ENCODE results near the gene POGLUT2. TPM values are rescaled to one million over a fixed set of nuclear protein-coding genes. Genes with fewer than 3 reads are reported as not detected.

Gene POGLUT2
- total and polyA plus RNA-seq, 2 experiments from 2014 or later: 15.7 to 23.1 TPM

Other genes starting within 250 kb of the POGLUT2 start
- 30.6 and 32.0 TPM in 2 replicates for gene TPP2, start 202.0 kb downstream of the POGLUT2 start, total RNA-seq
- gene TPP2, start 202.0 kb downstream of the POGLUT2 start, polyA plus RNA-seq: 19.3 and 20.7 TPM in 2 replicates
- not detected in 2 replicates for gene METTL21C, start 103.9 kb downstream of the POGLUT2 start, total RNA-seq
- not detected in 2 replicates for gene METTL21C, start 103.9 kb downstream of the POGLUT2 start, polyA plus RNA-seq
- gene TEX30, start 25.2 kb downstream of the POGLUT2 start, total RNA-seq: 4.9 and 5.2 TPM in 2 replicates
- 10.8 and 13.5 TPM in 2 replicates for gene TEX30, start 25.2 kb downstream of the POGLUT2 start, polyA plus RNA-seq
- 11.3 and 14.7 TPM in 2 replicates for gene BIVM, start 143 bp upstream of the POGLUT2 start, total RNA-seq
- gene BIVM, start 143 bp upstream of the POGLUT2 start, polyA plus RNA-seq: 16.1 and 28.8 TPM in 2 replicates
- gene ERCC5, start 47.1 kb upstream of the POGLUT2 start, total RNA-seq: 41.1 and 84.3 TPM in 2 replicates
- 24.9 and 45.1 TPM in 2 replicates for gene ERCC5, start 47.1 kb upstream of the POGLUT2 start, polyA plus RNA-seq

Data from cardiac muscle cell (in vitro differentiated cells and primary cell).